HG03196 (cell line): ENCODE results near the gene PTK7.
"Not testable (repeated sequence)": the region's sequence is repeated elsewhere in the genome, so short reads cannot be mapped to it uniquely, and the experiment has no call there.

Experiments used
- ATAC-seq: cut with Tn5 transposase; IDR thresholded peaks from one replicate; pipeline ENCODE4 v1.9.1; 2021; ENCODE audit not compliant: unreplicated experiment

PTK7 gene

DNA sequence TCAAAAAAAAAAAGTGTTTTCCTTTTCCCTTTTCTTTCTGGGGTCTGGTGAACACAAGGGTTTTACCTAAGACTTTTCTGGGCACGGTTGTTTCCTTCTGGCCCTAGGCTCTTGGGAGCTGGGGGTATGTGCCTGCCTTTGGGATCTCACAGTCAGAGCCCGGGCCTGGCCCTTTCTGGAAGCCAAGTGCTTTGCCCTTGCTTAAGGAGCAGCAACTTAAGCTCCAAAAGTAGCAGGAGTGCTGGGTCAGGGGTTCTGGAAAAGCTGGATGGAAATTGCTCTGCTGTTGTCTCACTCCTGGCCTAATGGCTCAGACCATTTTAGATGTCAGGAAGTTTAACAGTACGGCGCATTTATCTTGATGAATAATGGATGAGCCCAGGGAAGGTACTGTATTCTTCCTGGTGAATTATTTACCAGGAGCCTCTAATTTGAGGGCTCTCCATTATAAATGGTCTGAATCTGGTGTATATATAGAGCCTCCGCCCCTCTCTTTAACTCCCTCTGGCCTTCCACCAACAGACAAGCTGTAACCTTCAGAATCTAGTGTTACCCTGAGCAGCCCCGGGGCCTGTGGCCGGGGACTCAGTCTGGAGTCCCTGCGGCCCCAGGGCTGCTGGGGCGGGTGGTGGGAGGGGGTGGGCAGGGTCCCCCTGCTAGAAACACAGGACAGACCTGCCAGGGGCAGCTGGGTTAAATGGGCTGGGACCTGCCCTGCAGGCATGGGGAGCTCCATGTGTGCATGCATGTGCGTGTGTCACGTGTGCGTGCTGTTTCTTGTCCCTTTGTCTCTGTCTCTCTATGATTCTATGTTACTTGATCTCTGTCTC, 37.5 kb downstream of the PTK7 start:
- ATAC-seq, result no peak

DNA sequence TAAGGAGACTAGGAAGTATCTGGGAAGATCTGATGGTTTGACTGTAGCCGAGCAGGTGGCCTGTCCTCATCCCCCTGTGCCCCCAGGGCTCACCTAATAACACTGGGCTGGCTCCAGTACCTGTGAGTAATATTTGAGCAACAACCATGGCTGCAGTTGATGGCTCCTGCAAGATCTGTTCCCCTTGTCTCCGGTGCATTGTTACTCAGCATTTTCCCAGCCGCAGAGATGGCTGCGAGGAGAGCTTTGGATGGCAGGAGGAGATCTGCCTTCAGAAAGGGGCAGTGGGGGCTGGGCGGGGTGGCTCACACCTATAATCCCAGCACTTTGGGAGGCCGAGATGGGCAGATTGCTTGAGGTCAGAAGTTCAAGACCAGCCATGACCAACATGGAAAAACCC, 39.3 kb downstream of the PTK7 start:
- no peak for ATAC-seq

DNA sequence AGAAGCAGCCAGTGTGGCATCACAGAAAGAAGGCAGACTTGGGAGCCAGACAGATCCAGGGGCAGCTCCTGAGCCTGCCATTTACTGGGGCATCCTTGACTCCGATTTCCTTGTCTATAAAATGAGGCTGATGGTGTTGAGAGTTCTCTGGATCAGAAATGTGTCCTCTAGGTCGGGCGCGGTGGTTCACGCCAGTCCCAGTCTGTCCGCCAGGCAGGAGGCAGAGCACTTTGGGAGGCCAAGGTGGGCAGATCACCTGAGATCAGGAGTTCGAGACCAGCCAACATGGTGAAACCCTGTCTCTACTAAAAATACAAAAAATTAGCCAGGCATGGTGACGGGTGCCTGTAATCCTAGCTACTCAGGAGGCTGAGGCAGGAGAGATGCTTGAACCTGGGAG, 41.4 kb downstream of the PTK7 start:
- not testable (repeated sequence) for ATAC-seq

DNA sequence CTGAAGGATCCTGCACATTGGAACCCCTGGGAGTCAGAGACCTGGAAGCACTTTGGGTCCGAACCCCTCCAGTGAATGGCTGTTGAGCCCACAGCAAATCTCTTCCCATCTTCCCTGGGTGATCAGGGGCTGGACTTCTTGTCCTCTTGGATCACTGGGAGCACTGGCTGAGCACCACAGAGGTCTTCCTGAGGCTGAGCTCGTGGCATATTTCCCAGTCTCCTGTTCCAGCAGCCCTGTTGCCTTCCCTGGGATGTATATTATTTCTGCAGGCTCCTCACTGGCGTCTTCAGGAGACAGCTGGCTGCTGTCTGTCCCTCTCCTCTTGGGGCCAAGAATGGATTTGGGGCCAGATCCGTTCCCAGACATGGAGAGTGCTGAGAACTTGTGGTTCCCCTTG, 43.4 kb downstream of the PTK7 start:
- no peak for ATAC-seq

DNA sequence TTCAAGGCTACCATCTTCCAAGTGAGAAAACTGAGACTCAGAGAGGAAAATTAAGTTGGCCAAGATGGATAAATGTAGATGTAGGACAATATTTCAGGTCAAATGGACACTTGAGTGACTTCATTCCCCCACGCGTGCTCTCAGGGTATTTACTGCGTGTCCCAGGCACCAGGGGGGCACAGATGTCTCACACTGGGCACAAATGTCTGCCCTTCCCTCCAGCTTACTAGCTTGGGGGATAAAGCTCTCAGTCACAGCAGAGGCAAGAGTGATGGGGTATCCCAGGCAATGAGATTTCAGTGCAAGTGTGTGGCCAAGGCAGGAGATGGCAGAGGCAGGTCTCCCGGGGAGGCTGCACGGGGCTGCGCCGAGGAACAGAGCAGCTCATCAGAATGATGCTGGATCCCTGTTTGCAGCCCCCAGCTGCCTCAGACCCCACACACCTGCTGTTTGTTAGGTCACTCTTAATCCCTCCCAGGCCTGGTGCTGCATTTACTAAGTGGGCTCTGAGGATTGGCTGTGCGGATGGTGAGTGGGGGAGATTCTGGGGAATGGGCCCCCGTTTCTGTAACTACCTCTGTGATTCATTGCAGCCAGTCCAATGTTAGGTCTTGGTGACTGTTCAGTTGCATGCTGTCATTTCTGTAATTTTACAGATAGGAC, 44.1 kb downstream of the PTK7 start:
- no peak for ATAC-seq

DNA sequence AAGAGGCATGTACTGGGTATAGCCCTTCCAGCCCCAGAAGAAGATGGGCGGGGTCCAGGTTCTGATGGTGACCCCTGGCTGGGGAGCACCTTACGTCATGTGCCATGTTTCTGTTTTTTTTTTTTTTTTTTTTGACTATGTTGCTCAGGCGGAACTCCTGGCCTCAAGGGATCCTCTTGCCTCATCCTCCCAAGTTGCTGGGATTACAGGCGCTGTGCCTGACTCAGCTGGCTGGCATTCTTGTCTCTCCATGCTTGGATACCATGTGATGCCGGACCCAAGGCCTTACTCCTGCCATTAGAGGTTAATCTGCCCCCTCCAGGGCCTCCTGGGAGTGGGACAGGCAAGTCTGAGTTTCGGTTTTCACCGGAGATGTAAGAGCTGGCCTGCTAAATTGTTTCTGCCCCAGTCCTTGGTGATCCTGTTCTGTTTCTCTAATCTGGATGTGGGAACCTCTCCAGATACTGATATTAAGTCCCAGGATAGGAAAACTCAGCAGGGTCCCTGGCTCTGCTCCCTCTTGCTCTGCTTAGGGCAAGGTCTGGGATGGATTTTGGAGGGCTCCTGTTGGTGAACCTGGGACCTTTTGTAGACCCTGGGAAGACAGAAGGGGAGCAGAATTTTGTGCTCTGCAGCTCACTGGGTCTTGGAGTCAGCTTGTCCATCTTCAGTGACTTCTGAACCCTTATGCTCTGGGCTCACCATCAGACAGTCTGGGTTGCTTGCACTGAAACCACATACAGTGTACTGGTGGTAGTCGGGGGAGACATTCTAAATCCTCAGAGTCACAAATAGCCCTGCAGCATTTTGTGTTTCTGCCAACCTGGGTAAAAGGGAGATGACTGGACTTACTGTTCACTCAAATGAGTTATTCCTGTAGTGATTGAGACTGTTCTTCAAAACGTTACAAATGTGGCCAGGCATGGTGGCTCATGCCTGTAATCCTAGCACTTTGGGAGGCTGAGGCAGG, 45.1 kb downstream of the PTK7 start:
- ATAC-seq, result no peak

DNA sequence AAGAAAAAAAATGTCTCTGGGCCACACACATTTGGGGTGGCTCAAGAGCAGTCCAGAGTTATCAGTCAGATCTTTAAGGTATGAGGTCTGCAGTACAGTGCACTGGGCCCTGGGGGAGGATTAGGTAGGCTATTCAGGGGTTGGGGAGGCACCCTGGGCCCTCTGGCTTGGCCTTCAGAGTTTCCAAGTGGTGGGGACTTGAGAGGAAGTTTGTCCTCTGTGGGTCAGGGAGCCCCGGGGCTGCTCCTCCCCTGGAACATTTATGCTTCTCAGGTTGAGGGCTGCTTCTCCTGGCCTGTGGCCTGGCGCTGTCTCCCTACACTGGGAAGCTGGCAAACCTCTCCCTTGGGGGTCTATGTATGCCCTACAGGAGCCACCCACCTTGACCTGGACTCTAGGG, 46.0 kb downstream of the PTK7 start:
- no peak for ATAC-seq

DNA sequence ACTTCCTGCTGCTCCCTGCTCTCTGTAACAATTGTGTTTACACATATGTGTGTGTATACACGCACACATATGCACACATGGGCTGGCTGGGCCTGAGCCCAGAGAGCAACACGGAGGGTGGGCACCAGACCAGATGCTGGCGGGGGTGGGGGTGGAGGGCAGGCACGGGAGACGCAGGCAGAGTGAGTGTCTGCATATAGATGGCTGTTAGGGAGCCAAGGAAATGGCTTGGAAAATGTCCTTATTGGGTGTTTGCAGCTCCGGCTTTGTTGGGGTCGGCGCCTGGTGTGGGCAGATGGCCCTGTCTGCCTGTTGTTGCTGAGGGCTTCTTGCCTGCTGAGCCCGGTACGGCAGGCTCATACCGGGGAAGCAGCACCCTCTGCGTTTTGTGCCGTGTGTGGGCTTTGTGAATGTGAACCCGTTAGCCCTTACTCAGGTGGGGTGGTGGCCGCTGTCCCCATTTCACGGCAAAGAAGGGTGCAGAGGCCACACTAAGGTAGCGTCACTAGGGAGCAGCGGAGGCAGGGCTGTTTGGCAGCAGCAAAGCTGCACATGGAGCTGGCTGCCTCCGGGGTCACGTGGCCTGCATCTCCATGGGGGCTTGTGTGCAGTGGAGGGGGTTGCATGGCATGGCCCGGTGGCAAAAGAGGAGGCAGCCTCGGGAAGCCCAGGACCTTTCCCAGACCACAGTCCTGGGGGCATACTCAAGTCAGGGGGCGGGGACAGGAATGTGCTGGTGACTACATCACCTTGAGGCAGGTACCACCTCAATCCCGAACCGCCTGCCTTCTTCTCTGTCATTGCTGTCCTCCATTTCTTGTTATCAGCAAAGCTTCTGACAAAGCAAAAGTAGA, 47.6 kb downstream of the PTK7 start:
- no peak for ATAC-seq

DNA sequence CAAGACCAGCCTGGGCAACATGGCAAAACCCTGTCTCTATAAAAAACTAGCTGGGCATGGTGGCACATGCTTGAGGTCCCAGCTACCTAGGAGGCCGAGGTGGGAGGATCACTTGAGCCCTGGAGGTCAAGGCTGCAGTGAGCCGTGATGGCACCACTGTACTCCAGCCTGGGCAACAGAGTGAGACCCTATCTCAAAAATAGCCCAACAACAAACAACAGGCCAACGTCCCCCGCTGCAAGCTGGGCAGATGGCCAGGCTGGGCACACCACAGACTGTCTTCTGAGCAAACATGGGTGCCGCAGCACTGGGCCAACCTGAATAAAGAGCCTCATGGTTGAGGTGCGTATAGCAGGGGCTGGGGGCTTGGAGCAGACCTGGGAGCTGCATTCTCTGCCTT, 48.4 kb downstream of the PTK7 start:
- no peak for ATAC-seq

DNA sequence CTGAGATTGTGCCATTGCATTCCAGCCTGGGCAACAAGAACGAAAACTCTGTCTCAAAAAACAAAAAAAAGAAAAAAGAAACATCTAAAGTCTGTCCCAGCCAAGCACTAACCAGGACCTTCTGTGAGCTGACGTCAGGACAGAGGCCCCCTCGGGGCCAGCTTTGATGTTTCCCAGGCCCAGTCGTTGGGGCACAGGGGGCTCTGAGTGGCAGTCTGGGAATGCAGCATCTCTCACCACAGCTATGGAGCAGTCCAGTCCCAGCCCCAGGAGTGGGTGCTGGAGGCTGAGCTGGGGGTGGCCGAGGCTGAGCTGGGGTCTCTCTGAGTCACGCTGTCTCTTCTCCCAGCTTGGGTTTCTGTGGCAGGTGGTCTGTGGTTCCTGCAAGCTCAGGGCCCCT, 49.0 kb downstream of the PTK7 start:
- ATAC-seq, result no peak

DNA sequence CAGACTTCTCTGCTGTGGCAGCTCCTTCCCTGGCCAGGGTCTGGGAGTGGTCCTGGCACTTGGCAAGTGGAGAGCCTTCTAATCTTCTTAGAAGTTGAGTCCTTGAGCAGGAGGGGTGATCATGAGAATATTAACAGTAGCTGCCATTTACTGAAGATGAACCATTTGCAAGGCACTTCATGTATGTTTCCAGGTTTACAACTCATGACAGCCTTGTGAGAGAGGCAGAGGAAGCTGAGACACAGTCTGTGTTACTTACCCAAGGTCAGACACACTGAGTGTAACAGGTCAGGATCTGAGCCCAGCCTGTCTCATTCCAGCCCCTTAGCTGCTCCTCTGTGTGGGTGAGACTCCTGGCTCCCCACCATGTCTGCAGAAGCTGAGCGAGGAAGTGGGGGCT, 49.4 kb downstream of the PTK7 start:
- no peak for ATAC-seq

DNA sequence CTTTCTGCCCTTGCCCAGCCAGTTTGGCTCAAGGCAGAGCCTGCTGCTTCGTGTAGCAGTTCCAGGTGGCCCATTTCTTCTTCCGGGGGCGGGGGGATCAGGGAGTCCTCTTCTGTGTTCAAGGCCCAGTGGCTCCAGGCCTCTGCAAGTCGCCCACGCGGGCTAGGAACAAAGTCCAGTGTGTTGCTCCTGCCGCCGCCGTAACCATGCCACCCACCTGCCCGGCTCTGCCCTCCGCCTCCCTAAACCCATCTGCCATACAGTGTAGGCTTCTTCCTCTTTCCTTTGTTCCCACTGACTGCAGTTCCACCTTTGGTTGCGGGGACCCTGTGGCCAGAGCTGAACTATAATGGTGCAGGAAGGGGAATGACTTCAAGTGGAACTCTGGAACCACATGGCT, 51.1 kb downstream of the PTK7 start:
- no peak for ATAC-seq

DNA sequence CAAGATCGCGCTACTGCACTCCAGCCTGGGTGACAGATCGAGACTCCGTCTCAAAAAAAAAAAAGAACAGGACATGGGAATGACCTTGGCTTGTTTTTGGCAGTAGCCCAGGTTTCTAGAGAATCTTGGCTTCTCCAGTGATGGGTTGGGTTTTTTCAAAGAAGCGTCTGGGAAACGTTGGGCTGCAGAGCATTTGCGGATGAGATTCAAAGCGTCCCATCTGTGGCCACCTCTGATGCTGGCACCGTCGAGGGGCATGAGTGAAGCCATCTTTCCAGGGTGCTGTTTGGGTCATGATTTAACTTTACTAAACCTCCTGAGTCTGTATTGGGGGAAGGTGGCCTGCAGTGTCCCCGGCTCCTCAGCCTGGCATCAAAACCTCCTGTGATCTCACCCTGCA, 51.8 kb downstream of the PTK7 start:
- ATAC-seq, result no peak

DNA sequence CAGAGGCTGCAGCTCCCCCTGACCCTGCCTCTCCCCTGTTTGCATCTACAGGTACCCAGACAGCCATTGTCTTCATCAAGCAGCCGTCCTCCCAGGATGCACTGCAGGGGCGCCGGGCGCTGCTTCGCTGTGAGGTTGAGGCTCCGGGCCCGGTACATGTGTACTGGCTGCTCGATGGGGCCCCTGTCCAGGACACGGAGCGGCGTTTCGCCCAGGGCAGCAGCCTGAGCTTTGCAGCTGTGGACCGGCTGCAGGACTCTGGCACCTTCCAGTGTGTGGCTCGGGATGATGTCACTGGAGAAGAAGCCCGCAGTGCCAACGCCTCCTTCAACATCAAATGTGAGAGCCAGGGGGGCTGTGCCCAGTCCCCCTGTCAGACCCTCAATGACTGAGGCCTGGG, 52.8 kb downstream of the PTK7 start:
- ATAC-seq, result no peak

DNA sequence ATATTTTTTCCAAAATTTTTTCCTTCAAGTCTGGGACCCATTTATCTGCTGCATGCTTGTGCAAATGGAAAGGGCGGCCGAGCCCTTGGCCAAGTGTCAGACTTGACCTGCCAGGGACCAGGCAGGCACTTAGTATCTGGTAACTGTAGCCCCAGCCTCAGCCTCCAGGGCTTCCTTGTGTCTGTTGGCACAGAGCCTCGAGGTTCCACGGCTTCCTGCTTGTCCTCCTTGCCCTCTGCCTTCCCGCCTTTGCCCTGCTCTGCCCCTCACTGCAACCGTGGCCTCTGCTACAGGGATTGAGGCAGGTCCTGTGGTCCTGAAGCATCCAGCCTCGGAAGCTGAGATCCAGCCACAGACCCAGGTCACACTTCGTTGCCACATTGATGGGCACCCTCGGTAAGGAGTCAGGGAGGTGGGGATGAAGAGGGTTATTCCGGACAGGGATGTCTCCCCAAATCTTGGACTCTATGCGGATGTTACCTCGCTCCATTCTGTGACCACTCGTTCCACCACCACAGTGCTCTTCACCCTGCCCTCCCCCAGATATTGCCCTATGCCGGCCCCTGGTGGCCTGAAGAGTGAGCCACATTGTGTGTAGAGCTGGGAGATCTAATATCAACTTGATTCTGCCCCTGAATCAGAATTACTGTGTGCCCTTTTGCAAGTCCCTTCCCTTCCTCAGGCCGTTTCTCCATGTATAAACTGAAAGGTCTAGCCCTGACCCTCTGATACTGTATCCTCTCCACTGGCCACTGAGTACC, 53.5 kb downstream of the PTK7 start:
- no peak for ATAC-seq

DNA sequence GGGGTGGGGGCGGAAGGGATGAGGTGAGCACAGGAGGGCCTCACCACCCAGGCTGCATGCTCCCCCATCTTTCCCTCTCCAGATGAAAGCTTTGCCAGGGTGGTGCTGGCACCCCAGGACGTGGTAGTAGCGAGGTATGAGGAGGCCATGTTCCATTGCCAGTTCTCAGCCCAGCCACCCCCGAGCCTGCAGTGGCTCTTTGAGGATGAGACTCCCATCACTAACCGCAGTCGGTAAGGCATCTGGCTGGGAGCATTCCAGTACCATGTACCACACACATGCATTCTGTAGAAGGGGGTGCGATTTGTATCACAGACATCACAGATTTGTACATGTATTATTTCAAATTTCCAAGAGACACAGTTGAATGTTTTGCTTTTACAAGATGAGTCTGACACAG, 54.3 kb downstream of the PTK7 start:
- ATAC-seq, result no peak

DNA sequence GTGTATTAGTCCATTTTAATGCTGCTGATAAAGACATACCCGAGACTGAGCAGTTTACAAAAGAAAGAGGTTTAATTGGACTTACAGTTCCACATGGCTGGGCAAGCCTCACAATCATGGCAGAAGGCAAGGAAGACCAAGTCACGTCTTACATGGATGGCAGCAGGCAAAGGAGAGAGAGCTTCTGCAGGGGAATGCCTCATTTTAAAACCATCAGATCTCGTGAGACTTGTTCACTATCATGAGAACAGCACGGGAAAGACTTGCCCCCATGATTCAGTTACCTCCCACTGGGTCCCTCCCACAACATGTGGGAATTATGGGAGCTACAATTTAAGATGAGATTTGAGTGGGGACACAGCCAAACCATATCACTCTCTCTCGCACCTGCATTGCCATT, 55.3 kb downstream of the PTK7 start:
- not testable (repeated sequence) for ATAC-seq

DNA sequence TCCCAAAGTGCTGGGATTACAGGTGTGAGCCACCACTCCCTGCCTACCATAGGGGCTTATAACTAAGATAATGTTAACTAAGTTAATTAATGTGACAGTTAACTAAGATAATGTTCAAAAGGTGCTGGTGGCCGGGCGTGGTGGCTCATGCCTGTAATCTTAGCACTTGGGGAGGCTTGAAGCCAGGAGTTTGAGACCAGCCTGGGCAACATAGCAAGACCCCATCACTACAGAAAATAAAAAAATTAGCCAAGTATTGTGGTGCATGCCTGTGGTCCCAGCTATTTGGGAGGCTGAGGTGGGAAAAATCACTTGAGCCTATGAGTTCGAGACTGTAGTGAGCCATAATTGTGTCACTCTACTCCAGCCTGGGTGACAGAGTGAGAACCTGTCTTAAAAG, 62.2 kb downstream of the PTK7 start:
- no peak for ATAC-seq

DNA sequence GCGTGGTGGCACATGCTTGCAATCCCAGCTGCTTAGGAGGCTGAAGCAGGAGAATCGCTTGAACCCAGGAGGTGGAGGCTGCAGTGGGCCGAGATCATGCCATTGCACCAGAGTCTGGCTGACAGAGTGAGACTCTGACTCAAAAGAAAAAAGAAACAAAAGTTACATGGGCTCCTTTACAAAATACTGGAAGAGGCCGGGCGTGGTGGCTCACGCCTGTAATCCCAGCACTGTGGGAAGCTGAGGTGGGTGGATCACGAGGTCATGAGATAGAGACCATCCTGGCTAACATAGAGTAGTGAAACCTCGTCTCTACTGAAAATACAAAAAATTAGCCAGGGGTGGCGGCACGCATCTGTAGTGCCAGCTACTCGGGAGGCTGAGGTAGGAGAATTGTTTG, 63.9 kb downstream of the PTK7 start:
- ATAC-seq, result not testable (repeated sequence)

DNA sequence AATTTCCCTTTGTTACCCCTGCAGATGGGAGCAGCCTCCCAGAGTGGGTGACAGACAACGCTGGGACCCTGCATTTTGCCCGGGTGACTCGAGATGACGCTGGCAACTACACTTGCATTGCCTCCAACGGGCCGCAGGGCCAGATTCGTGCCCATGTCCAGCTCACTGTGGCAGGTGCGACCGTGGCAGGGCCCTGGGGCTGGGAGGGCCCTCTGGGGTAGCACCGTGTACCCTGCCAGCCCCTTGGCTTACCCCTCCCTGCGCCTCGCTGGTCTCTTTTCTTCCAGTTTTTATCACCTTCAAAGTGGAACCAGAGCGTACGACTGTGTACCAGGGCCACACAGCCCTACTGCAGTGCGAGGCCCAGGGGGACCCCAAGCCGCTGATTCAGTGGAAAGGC, 65.5 kb downstream of the PTK7 start:
- ATAC-seq, result no peak
